Neural cell (in vitro differentiated cells): ENCODE measurements around the gene UTRN. TPM values are rescaled to one million over a fixed set of nuclear protein-coding genes. Genes with fewer than 3 reads are reported as not detected.

Experiments
- H2AFZ ChIP-seq: fragments of 200-600, 300-800 bp; sonication (generic), shearing (Covaris generic); 2 replicates; pipeline ENCODE4 v1.6.0; 2014; ENCODE audit warnings: low read depth, mild to moderate bottlenecking, antibody characterized with exemption, low read length, moderate library complexity
- H3F3A ChIP-seq: fragments of 200-600 bp; shearing (Covaris generic); 2 replicates; pipeline ENCODE4 v1.6.1; 2016; ENCODE audit warnings: mild to moderate bottlenecking, moderate library complexity, mixed read lengths, antibody characterized with exemption, low read length; ENCODE audit not compliant: insufficient read depth, poor library complexity, severe bottlenecking
- H3K27ac ChIP-seq: fragments of 200-600, 300-800 bp; sonication (generic), shearing (Covaris generic); 2 replicates; pipeline ENCODE4 v1.5.1; 2014; ENCODE audit warnings: mild to moderate bottlenecking, low read length, moderate library complexity
- H3K27me3 ChIP-seq: fragments of 300-800, 200-600 bp; sonication (generic), shearing (Covaris generic); 2 replicates; pipeline ENCODE4 v1.6.0; 2014; ENCODE audit warnings: mild to moderate bottlenecking, low read depth, low read length, moderate library complexity; ENCODE audit not compliant: insufficient read depth
- H3K36me3 ChIP-seq: fragments of 300-800, 200-600 bp; sonication (generic), shearing (Covaris generic); 2 replicates; pipeline ENCODE4 v1.5.1; 2014; ENCODE audit warnings: mild to moderate bottlenecking, antibody characterized with exemption, low read length, moderate library complexity; ENCODE audit not compliant: insufficient read depth
- H3K4me2 ChIP-seq: fragments of 300-800, 200-600 bp; sonication (generic), shearing (Covaris generic); 2 replicates; pipeline ENCODE4 v1.6.0; 2014; ENCODE audit warnings: mild to moderate bottlenecking, low read length
- H3K4me3 ChIP-seq: fragments of 300-800, 200-600 bp; sonication (generic), shearing (Covaris generic); 2 replicates; pipeline ENCODE4 v1.5.1; 2014; ENCODE audit warnings: mild to moderate bottlenecking, low read length, moderate library complexity
- H3K79me2 ChIP-seq: fragments of 200-600 bp; shearing (Covaris generic); replicated peaks from 2 replicates; pipeline ENCODE4 v1.6.0; 2014; ENCODE audit warnings: mild to moderate bottlenecking, low read length, moderate library complexity; ENCODE audit not compliant: insufficient read depth
- H3K9ac ChIP-seq: fragments of 300-800, 200-600 bp; sonication (generic), shearing (Covaris generic); 2 replicates; pipeline ENCODE4 v1.6.1; 2016; ENCODE audit warnings: mild to moderate bottlenecking, low read length, mixed read lengths
- H3K9me2 ChIP-seq: fragments of 200-600 bp; shearing (Covaris generic); 2 replicates; pipeline ENCODE4 v1.6.1; 2016; ENCODE audit warnings: mild to moderate bottlenecking, low read length, mixed read lengths; ENCODE audit not compliant: insufficient read depth
- H3K9me3 ChIP-seq: fragments of 200-600, 300-800 bp; sonication (generic), shearing (Covaris generic); 2 replicates; pipeline ENCODE4 v1.6.1; 2016; ENCODE audit warnings: mild to moderate bottlenecking, mixed run types, low read length, moderate library complexity, mixed read lengths
- H4K20me1 ChIP-seq: fragments of 200-600 bp; shearing (Covaris generic); 2 replicates; pipeline ENCODE4 v1.6.1; 2016; ENCODE audit warnings: mild to moderate bottlenecking, mixed run types; ENCODE audit not compliant: insufficient read depth
- EP300 ChIP-seq: fragments of 450-650 bp; conservative IDR thresholded peaks from 2 replicates; pipeline ENCODE4 v1.6.1; 2014; ENCODE audit warnings: antibody characterized with exemption, mild to moderate bottlenecking, moderate library complexity; ENCODE audit not compliant: poor library complexity, severe bottlenecking
- EZH2 ChIP-seq: fragments of 200-600, 300-800 bp; shearing (Covaris generic), sonication (generic); IDR thresholded peaks from 2 replicates; pipeline ENCODE4 v1.6.1; 2014; ENCODE audit warnings: antibody characterized with exemption, low read length, borderline replicate concordance, mild to moderate bottlenecking; ENCODE audit not compliant: insufficient read depth, poor library complexity, severe bottlenecking
- MXI1 ChIP-seq: fragments of 450-650 bp; conservative IDR thresholded peaks from 2 replicates; pipeline ENCODE4 v1.6.1; 2014; ENCODE audit warnings: antibody characterized with exemption, mild to moderate bottlenecking; ENCODE audit not compliant: poor library complexity, severe bottlenecking
- POLR2AphosphoS5 ChIP-seq: IDR thresholded peaks from 2 replicates; pipeline ENCODE4 v1.6.1; 2012
- RAD21 ChIP-seq: fragments of 450-650 bp; conservative IDR thresholded peaks from 2 replicates; pipeline ENCODE4 v1.6.1; 2014; ENCODE audit warnings: antibody characterized with exemption, mild to moderate bottlenecking, moderate library complexity
- SMC3 ChIP-seq: fragments of 450-650 bp; conservative IDR thresholded peaks from 2 replicates; pipeline ENCODE4 v1.6.1; 2014; ENCODE audit warnings: antibody characterized with exemption, mild to moderate bottlenecking, moderate library complexity; ENCODE audit not compliant: poor library complexity
- TAF1 ChIP-seq: IDR thresholded peaks from 2 replicates; pipeline ENCODE4 v1.6.1; 2012; ENCODE audit warnings: low read depth
- polyA plus RNA-seq: library from polyadenylated mRNA; depleted of rRNA; stranded (reverse); fragments of >200 nt; gene quantifications from 2 replicates; pipeline ENCODE4 v1.2.3, GENCODE V29; 2014
- TF ChIP-seq, protein P1 (sequence below): IDR thresholded peaks from 2 replicates; pipeline ENCODE4 v1.6.1; 2012; ENCODE audit warnings: borderline replicate concordance
- TF ChIP-seq, protein P2 (sequence below): fragments of 450-650 bp; IDR thresholded peaks from 2 replicates; pipeline ENCODE4 v1.5.1; 2014; ENCODE audit warnings: antibody characterized with exemption, mild to moderate bottlenecking, moderate library complexity; ENCODE audit not compliant: poor library complexity, severe bottlenecking

UTRN gene
- polyA plus RNA-seq, 1 donor from 2014 or later = 5.2 TPM

DNA sequence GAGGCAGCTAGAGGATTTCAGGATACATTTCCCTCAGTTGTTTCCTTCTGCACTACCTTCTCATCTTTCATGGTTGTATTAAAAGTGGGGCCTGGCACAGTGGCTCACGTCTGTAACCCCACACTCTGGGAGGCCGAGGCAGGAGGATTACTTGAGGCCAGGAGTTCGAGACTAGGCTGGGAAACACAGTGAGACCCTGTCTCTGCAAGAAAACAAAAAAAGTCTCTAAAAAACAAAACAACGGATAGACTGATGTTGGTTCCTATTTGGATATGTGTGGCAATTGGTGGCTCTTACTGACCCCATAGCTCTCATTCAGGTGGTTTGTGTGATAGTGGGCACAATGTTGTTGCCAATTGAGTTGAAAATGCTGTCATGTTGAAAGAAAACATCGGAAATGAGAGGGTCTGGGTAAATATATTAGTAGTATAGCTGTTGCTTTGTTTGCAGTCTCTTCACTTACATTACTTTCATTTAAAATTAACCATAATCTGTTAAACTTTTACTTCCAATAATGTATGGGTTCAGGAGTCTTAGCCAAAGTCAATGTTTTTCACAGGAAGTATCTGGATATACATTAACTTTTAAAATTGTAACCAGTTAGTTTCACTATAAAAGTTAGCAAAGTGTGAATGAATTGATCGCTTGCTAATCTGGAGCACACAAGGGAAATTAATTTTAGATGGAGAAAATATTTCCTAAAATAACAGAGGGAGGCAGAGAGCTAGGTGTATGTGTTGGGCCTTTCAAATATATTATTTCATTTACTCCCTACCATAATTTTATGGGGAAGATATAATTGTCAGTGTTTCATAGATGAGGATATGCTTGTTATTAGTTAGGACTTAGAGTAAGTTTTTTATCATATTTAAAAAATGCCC, 31.1 kb downstream of the UTRN start:
- no peaks in the 10 kb centered on the region for H4K20me1 ChIP-seq
- no peaks in the 10 kb centered on the region for H3K79me2 ChIP-seq
- H2AFZ ChIP-seq = no peak overlapping the region
- H3K9me3 ChIP-seq = no peaks in the 10 kb centered on the region
- no peaks in the 10 kb centered on the region for H3F3A ChIP-seq
- H3K4me2 ChIP-seq = no peak overlapping the region
- H3K27ac ChIP-seq = no peak overlapping the region
- no peaks in the 10 kb centered on the region for H3K9me2 ChIP-seq
- TF ChIP-seq SMC3 = no peak
- TF ChIP-seq MXI1 = no peak
- no peak overlapping the region for H3K9ac ChIP-seq
- H3K27me3 ChIP-seq = no peaks in the 10 kb centered on the region
- no peak overlapping the region for H3K4me3 ChIP-seq
- no peaks in the 10 kb centered on the region for H3K36me3 ChIP-seq

DNA sequence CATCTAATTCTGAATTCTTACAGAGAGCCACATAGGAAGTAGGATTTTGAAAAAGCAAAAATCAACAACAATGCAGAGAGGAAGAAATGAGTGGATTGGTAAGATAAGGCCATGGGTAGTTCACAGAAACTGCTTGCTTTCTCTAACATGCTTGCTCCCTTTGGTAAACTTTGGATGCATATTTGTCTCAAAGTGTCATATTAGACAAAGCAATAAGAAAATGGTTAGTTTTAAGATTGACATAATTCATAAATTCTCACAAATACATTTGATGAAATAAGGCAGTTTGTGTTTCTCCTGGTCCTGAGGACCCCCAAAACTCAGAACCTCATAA, 31.7 kb downstream of the UTRN start:
- Histone ChIP-seq H3K9me3 (no peaks in the 10 kb centered on the region), H3K27me3 (no peaks in the 10 kb centered on the region), H4K20me1 (no peaks in the 10 kb centered on the region), H3K4me2 (no peak overlapping the region), H3K79me2 (no peaks in the 10 kb centered on the region), H2AFZ (no peak overlapping the region), H3K36me3 (no peaks in the 10 kb centered on the region), H3K9ac (no peak overlapping the region), H3K27ac (no peak overlapping the region), H3F3A (no peaks in the 10 kb centered on the region), H3K4me3 (no peak overlapping the region), H3K9me2 (no peaks in the 10 kb centered on the region)
- TF ChIP-seq EZH2 (no peak), RAD21 (no peak), TAF1 (no peak), EP300 (no peak), MXI1 (no peak), POLR2AphosphoS5 (no peak), SMC3 (no peak)
- TF ChIP-seq, protein P1, sequence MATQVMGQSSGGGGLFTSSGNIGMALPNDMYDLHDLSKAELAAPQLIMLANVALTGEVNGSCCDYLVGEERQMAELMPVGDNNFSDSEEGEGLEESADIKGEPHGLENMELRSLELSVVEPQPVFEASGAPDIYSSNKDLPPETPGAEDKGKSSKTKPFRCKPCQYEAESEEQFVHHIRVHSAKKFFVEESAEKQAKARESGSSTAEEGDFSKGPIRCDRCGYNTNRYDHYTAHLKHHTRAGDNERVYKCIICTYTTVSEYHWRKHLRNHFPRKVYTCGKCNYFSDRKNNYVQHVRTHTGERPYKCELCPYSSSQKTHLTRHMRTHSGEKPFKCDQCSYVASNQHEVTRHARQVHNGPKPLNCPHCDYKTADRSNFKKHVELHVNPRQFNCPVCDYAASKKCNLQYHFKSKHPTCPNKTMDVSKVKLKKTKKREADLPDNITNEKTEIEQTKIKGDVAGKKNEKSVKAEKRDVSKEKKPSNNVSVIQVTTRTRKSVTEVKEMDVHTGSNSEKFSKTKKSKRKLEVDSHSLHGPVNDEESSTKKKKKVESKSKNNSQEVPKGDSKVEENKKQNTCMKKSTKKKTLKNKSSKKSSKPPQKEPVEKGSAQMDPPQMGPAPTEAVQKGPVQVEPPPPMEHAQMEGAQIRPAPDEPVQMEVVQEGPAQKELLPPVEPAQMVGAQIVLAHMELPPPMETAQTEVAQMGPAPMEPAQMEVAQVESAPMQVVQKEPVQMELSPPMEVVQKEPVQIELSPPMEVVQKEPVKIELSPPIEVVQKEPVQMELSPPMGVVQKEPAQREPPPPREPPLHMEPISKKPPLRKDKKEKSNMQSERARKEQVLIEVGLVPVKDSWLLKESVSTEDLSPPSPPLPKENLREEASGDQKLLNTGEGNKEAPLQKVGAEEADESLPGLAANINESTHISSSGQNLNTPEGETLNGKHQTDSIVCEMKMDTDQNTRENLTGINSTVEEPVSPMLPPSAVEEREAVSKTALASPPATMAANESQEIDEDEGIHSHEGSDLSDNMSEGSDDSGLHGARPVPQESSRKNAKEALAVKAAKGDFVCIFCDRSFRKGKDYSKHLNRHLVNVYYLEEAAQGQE = no peak
- TF ChIP-seq, protein P2, sequence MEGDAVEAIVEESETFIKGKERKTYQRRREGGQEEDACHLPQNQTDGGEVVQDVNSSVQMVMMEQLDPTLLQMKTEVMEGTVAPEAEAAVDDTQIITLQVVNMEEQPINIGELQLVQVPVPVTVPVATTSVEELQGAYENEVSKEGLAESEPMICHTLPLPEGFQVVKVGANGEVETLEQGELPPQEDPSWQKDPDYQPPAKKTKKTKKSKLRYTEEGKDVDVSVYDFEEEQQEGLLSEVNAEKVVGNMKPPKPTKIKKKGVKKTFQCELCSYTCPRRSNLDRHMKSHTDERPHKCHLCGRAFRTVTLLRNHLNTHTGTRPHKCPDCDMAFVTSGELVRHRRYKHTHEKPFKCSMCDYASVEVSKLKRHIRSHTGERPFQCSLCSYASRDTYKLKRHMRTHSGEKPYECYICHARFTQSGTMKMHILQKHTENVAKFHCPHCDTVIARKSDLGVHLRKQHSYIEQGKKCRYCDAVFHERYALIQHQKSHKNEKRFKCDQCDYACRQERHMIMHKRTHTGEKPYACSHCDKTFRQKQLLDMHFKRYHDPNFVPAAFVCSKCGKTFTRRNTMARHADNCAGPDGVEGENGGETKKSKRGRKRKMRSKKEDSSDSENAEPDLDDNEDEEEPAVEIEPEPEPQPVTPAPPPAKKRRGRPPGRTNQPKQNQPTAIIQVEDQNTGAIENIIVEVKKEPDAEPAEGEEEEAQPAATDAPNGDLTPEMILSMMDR = no peak
